Activated CD8-positive, alpha-beta memory T cell treated with anti-CD3 and anti-CD28 coated beads, Interleukin-2, amount 10 ng/mL, durations not matched to agents 7 days and 5 days (primary cell): ENCODE data around the gene MCCD1. TPM values are rescaled to one million over a fixed set of nuclear protein-coding genes. Genes with fewer than 3 reads are reported as not detected.

Source experiments
- ATAC-seq: fragments of 150-1000 bp; cut with Tn5 transposase; one replicate; pipeline ENCODE4 v1.10.0; 2021; ENCODE audit warnings: moderate library complexity
- CTCF ChIA-PET: fragments of 350-600 bp; sonication (Branson Sonifier 250); formaldehyde crosslinking; loops from one replicate; lab custom pipeline; 2021; ENCODE audit warnings: antibody characterized with exemption; lab: Charles Lee
- DNase-seq: peaks from one replicate; pipeline ENCODE4 v3.0.0-alpha.2; 2020
- H3K27ac Mint-ChIP-seq: one replicate; pipeline ENCODE4 v1.8.0; 2021; ENCODE audit warnings: mild to moderate bottlenecking, mixed read lengths
- H3K27me3 Mint-ChIP-seq: one replicate; pipeline ENCODE4 v1.8.0; 2021; ENCODE audit warnings: mixed read lengths
- H3K36me3 Mint-ChIP-seq: one replicate; pipeline ENCODE4 v1.8.0; 2021; ENCODE audit warnings: mild to moderate bottlenecking, mixed read lengths
- H3K4me1 Mint-ChIP-seq: one replicate; pipeline ENCODE4 v1.8.0; 2021; ENCODE audit warnings: mixed read lengths
- H3K4me3 Mint-ChIP-seq: one replicate; pipeline ENCODE4 v1.8.0; 2021; ENCODE audit warnings: mild to moderate bottlenecking, moderate library complexity, mixed read lengths
- H3K9me3 Mint-ChIP-seq: one replicate; pipeline ENCODE4 v1.8.0; 2022; ENCODE audit warnings: low read depth, mixed read lengths
- total RNA-seq, 2 experiments: library from RNA; stranded (reverse); gene quantifications; one replicate each; pipeline ENCODE4 v1.2.3, GENCODE V29; 2021

Gene MCCD1
- total RNA-seq, 2 experiments from 2014 or later = not detected

DNA sequence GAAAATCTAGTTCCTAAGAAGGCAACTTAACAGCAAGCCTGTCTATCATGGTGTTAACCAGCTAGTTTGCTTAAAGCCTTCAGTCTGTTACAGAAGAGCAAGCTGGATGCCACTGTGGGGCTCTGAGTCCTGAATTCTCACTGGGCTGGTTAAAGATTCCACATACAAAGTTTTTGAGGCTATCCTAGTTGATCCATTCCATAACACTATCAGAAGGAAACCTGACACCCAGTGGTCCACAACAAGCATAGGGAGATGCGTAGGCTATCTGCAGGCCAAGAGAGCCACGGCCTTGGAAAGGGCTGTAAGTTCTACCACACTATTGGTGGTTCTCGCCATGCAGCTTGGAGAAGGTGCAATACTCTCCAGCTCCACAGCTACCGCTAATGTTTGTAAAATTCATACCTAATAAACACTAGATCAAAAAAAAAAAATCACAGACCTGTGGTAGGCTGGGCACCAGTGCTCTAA is 420 bp upstream of the MCCD1 start:
- peak; percentile 32 for ATAC-seq
- Mint-ChIP-seq H3K27me3 (no peaks in the 10 kb centered on the region), H3K9me3 (no peaks in the 10 kb centered on the region), H3K4me1 (peaks cover 4% of the 10 kb centered on the region), H3K4me3 (no peak overlapping the region), H3K36me3 (peaks cover 30% of the 10 kb centered on the region), H3K27ac (no peak overlapping the region)
- no peak for DNase-seq
- CTCF ChIA-PET = interaction anchor here (0.7 to 1.5 kb wide), 2 partner anchors 13 to 48 kb away, joined by 3 to 5 read pairs; partner anchors contain the start of gene DDX39B

DNA sequence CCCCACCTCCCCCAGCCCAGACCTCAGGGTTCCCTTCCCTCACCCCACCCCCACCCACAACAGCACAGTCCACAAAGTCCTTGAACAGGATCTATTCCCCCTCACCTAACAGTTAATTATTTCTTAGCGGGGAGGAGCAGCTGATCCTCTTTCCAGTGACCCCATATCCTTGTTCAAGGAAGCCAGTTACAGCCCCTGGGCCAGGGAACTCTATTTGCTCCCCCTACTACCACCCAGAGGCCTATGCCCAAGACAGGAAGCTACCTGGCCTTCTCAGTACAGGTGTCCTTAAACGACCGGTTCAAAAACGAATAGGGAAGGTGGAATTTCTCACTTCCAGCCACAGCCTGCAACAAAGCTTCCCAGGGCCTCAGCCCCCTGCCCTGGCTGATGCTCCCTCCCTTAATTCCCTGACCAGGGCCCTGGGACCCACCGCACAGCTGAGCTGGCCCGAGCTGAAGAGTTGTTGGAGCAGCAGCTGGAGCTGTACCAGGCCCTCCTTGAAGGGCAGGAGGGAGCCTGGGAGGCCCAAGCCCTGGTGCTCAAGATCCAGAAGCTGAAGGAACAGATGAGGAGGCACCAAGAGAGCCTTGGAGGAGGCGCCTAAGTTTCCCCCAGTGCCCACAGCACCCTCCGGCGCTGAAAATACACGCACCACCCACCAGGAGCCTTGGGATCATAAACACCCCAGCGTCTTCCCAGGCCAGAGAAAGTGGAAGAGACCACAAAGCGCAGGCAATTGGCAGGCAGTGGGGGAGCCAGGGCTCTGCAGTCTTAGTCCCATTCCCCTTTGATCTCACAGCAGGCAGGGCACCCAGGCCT is 778 bp downstream of the MCCD1 start:
- Mint-ChIP-seq H3K27me3 (no peaks in the 10 kb centered on the region), H3K9me3 (no peaks in the 10 kb centered on the region), H3K4me1 (peaks cover 11% of the 10 kb centered on the region), H3K27ac (no peak overlapping the region), H3K36me3 (peaks cover 40% of the 10 kb centered on the region), H3K4me3 (no peak overlapping the region)
- CTCF ChIA-PET = no interaction called here
- no peak for DNase-seq
- ATAC-seq = no peak

DNA sequence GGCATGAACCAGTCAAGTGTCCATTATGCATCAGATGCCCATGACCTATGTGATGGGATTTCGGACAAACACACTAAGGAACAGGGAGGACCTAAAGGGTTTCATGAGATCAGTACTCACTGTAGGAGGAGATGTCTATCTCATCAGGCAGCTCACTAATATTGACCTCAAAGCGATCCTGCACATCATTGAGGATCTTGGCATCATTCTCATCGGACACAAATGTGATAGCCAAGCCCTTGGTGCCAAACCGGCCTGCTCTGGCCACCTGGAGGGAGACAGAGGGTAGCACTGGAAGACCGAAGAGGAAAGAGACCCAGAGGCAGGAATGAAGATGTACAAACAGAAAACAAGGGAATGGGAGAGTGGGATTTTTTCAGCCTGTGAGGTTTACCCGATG is 1.9 kb downstream of the MCCD1 start:
- ATAC-seq (no peak), DNase-seq (no peak)
- Mint-ChIP-seq H3K27ac (no peak overlapping the region), H3K27me3 (no peaks in the 10 kb centered on the region), H3K4me3 (no peak overlapping the region), H3K9me3 (no peaks in the 10 kb centered on the region), H3K4me1 (peaks cover 19% of the 10 kb centered on the region), H3K36me3 (peaks cover 50% of the 10 kb centered on the region)
- CTCF ChIA-PET = no interaction called here

DNA sequence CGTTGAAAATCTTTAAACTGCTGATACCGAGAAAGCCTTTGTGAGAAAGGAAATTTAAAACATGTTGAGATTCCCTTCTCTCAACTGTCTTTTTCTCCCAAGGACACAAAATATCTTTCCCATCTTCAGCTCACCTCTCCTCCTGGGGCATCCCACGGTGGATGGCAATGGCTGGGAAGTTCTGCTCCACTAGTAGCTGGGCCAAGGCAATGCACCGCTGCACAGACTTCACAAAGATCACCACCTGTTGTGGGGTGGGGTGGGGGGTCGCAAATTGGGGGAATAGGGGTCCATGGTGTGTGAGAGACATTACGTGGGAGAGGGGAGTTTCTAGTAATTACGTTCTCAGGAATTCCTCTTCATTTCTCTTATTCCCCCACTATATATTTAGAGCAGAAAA is 2.4 kb downstream of the MCCD1 start:
- H3K9me3 Mint-ChIP-seq = no peaks in the 10 kb centered on the region
- H3K27ac Mint-ChIP-seq = no peak overlapping the region
- CTCF ChIA-PET = interaction anchor here (1.0 to 1.1 kb wide), 2 partner anchors 10 to 72 kb away, joined by 3 to 5 read pairs; partner anchors contain the start of gene DDX39B
- DNase-seq = no peak
- H3K4me1 Mint-ChIP-seq = peaks cover 24% of the 10 kb centered on the region
- no peak overlapping the region for H3K4me3 Mint-ChIP-seq
- peaks cover 55% of the 10 kb centered on the region for H3K36me3 Mint-ChIP-seq
- ATAC-seq = no peak
- H3K27me3 Mint-ChIP-seq = no peaks in the 10 kb centered on the region

DNA sequence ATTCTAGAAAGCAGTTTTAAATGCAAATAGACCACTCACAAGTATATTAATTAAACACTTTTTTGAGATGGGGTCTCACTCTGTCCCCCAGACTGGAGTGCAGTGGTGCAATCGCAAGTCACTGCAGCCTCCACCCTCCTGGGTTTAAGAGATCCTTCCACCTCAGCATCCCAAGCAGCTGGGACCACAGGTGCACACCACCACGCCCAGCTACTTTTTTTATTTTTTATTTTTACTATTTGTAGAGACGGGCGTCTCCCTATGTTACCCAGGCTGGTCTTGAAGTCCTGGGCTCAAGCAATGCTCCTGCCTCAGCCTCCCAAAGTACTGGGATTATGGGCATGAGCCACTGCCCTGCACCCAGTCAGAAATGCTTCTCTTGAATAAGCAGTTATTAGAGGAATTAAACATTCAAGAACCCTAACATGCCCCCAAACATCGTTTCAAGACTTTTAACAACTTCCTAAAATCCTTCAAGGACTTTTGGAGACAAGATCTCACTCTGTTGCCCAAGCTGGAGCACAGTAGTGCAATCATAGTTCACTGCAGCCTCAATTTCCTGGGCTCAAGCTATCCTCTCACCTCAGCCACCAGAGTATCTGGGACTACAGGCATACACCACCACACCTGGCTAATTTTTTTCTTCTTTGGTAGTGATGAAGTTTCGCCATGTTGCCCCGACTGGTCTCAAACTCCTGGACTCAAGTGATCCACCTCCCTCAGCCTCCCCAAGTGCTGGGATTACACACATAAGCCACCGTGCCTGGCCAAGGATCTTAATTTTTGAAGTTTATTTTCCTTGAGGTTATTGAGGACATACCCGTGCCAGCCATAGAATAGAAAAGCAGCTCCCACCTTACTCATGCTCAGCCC is 3.2 kb downstream of the MCCD1 start:
- no peaks in the 10 kb centered on the region for H3K9me3 Mint-ChIP-seq
- H3K36me3 Mint-ChIP-seq = peaks cover 62% of the 10 kb centered on the region
- no peak overlapping the region for H3K27ac Mint-ChIP-seq
- no peak overlapping the region for H3K4me3 Mint-ChIP-seq
- CTCF ChIA-PET = interaction anchor here (1.0 to 1.1 kb wide), 3 partner anchors 9 to 71 kb away, joined by 3 to 5 read pairs (median 3); partner anchors contain the start of gene DDX39B
- DNase-seq (no peak), ATAC-seq (no peak)
- peaks cover 31% of the 10 kb centered on the region for H3K4me1 Mint-ChIP-seq
- H3K27me3 Mint-ChIP-seq = no peaks in the 10 kb centered on the region

DNA sequence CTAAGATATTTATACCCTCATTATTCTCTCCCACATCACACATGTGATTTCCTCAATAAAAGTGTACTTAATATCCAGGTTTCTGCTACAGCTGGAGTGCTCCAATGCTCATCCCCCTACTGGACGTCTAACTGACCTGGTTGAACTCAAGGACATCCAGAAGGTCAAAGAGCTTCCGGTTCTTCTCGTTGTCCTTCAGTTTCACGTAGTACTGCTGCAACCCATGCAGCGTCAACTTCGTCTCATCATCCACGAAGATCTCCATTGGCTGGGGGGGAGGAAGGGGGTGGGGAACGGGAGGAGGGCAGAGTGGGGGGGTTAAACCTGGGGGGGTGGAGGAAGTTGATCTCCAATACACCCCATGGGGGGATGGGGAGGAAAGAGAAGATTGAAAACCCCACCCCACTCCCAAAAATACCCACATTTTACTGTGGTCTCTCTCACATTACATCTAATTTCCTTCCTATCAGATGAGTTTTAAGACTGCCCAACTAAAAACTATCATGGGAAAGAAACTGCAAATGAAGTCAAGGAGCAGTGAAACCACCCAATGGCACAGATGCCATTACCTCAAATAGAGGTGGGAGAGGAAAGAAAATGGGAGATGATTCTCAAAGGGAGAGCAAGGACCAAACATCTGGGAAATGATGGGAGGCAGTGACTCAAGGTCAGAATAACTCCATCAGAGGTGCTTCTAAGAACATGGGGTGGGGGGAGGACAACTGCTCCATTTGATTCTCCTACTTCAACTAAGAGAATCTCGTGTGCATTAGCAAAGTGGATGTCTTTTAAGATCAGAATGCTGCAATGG is 4.1 kb downstream of the MCCD1 start:
- CTCF ChIA-PET = interaction anchor here (1.1 kb wide), 1 partner anchor 38 kb away, joined by 3 read pairs; no protein-coding TSS in a partner anchor
- no peak for ATAC-seq
- Mint-ChIP-seq H3K4me1 (peaks cover 35% of the 10 kb centered on the region), H3K27me3 (no peaks in the 10 kb centered on the region), H3K9me3 (no peaks in the 10 kb centered on the region), H3K4me3 (no peak overlapping the region), H3K27ac (peak overlapping the region; percentile 33), H3K36me3 (peaks cover 67% of the 10 kb centered on the region)
- no peak for DNase-seq

DNA sequence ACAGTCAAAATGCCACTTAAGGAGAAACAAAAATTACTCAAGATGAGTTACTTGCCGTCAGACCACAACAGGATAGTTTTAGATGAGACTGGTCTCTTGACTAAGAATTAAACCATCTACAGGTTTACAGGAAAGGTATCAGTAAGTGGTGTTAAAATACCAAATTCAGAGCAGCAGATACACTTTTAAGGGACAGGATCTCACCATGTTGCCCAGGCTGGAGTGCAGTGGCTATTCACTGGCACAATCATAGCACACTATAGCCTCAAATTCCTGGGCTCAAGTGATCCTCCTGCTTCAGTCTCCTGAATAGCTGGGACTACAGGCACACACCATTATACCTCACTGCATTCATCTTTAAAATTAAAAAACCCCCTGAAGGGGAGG is 4.7 kb downstream of the MCCD1 start:
- H3K27ac Mint-ChIP-seq = peak overlapping the region; percentile 42
- ATAC-seq (no peak), DNase-seq (no peak)
- no peaks in the 10 kb centered on the region for H3K27me3 Mint-ChIP-seq
- no peaks in the 10 kb centered on the region for H3K9me3 Mint-ChIP-seq
- no peak overlapping the region for H3K4me3 Mint-ChIP-seq
- H3K36me3 Mint-ChIP-seq = peaks cover 71% of the 10 kb centered on the region
- CTCF ChIA-PET = no interaction called here
- peaks cover 39% of the 10 kb centered on the region for H3K4me1 Mint-ChIP-seq

DNA sequence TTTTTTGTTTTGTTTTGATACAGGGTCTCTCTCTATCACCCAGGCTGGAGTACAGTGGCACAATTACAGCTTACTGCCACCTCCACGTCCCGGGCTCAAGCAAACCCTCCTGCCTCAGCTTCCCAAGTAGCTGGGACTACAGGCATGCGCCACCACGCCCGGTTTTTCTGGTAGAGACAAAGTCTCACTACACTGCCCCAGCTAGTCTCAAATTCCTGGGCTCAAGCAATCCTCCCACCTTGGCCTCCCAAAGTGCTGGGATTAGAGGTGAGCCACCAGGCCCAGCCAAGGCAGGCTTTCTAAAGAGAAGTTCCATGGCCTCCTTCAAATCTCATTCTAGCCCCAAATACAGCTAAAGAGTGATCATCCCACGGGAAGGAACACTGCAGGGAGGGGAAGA is 5.2 kb downstream of the MCCD1 start:
- H3K36me3 Mint-ChIP-seq = peaks cover 76% of the 10 kb centered on the region
- no peak overlapping the region for H3K27ac Mint-ChIP-seq
- ATAC-seq = no peak
- no peak overlapping the region for H3K4me3 Mint-ChIP-seq
- no peaks in the 10 kb centered on the region for H3K9me3 Mint-ChIP-seq
- no peak for DNase-seq
- peaks cover 45% of the 10 kb centered on the region for H3K4me1 Mint-ChIP-seq
- no peaks in the 10 kb centered on the region for H3K27me3 Mint-ChIP-seq
- CTCF ChIA-PET = interaction anchor here (1.0 kb wide), 1 partner anchor 40 kb away, joined by 3 read pairs; no protein-coding TSS in a partner anchor

DNA sequence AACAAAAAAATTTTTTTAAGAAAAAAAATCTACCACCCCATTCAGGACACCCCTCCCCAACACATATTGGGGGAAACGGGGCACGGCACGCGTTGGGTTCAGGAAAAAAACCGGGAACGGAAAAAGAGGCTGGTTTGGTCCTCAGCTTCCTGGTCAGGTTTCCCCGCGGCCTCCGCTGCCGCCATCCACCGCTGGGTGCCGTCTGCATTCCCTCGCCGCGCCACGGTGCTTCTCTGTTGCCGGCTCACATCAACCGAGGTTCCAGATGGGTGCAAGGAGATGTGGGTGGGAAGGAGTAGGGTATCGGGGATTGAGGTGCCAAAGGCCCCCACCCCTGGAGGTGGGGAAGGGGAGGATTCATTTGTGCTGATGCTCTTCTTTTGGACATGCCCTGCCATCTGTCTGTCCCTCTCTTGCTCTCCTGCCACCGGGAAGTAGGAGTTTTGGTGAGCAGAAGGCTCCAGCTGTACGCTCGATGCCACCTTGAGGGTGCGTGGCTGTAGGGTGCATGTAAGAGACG is 5.8 kb downstream of the MCCD1 start:
- Mint-ChIP-seq H3K27ac (no peak overlapping the region), H3K4me3 (no peak overlapping the region), H3K9me3 (no peaks in the 10 kb centered on the region), H3K36me3 (peaks cover 82% of the 10 kb centered on the region), H3K27me3 (no peaks in the 10 kb centered on the region), H3K4me1 (peaks cover 51% of the 10 kb centered on the region)
- DNase-seq = no peak
- CTCF ChIA-PET = interaction anchor here (1.0 kb wide), 1 partner anchor 41 kb away, joined by 3 read pairs; no protein-coding TSS in a partner anchor
- ATAC-seq = no peak

DNA sequence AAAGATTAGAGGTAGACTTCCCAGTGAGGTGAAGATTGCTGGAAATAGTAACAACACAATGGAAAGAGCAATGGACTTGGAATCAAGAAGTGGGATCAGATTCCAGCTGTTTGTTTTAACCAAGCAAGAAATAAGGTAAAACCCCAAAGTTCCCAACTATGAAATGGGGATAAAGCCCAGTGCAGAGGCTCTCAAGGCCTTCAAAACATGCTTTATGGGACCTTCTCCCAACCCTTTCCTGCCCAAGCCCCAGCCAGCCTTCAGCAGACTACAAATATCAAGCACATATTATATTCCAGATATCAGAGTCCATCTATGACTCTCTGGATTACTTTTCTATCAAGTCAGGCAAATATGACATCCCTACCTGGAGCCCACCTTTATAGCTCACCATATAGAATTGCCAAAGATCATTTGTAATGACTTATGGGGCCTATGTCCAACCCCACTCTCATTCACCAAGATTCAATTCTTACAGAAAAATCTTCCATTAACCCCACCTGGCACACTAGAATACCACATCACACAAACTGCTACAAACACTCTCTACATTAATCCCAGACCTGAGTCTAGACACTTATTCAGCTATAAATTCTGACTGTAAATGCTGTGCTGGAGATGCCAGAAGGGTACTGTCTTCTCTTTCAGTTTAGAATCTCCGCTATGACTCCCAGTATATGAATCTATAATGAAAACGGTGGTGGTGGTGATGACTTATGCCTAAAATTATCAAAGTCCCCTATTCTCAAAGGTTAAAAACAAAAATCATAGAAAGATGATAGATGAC is 7.0 kb downstream of the MCCD1 start:
- Mint-ChIP-seq H3K9me3 (no peaks in the 10 kb centered on the region), H3K27me3 (no peaks in the 10 kb centered on the region), H3K4me3 (no peak overlapping the region), H3K4me1 (peaks cover 59% of the 10 kb centered on the region), H3K36me3 (peaks cover 83% of the 10 kb centered on the region), H3K27ac (no peak overlapping the region)
- CTCF ChIA-PET = no interaction called here
- ATAC-seq (no peak), DNase-seq (no peak)

DNA sequence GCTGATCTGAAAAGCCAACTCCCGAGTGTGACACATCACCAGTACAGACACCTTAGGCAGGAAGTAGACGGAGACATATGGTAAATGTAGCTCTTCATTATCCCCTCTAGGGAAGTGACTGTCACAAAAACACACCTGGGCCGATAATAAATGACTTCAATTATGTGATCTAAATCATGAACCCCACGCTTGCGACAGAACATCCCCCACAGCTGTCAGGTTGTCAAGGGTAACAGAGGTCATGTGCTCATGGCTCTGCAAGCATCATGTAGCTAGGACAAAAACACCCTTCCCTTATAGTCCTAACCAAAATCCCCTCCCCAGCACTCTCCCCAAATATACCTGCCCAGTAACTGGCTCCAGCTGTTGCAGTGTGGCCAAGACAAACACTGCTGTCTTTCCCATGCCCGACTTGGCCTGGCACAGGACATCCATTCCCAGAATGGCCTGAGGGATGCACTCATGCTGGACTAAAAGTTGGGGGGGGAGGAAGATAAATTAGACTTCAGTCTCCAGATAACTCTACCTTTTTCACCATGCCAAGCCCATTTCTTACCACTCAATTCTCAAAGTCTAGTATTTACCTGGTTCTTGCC is 10.1 kb downstream of the MCCD1 start:
- H3K36me3 Mint-ChIP-seq = peaks cover 64% of the 10 kb centered on the region
- H3K27ac Mint-ChIP-seq = peak overlapping the region; percentile 35
- peaks cover 60% of the 10 kb centered on the region for H3K4me1 Mint-ChIP-seq
- DNase-seq (no peak), ATAC-seq (no peak)
- H3K4me3 Mint-ChIP-seq = peak overlapping the region; percentile 94
- no peaks in the 10 kb centered on the region for H3K9me3 Mint-ChIP-seq
- H3K27me3 Mint-ChIP-seq = no peaks in the 10 kb centered on the region
- CTCF ChIA-PET = interaction anchor here (1.4 to 16.9 kb wide), 6 partner anchors 12 to 139 kb away, joined by 3 to 952 read pairs (median 14); partner anchors contain the start of genes LST1, LTB, MICB and NCR3
